Uterus (tissue), 4 donors: Measurements from ENCODE around the gene CFDP1. TPM values are rescaled to one million over a fixed set of nuclear protein-coding genes. Genes with fewer than 3 reads are reported as not detected.

Experiments used
- DNase-seq, 2 donors: peaks; one replicate each; pipeline ENCODE4 v3.0.0-alpha.2; 2019 to 2020
- H3K27ac ChIP-seq, 2 donors: fragments of 200-600 bp; sonication (generic); 1 replicate in 1 of 2; 2 replicates in 1 of 2; pipeline ENCODE4 v1.5.1; 2016 to 2018
- H3K27me3 ChIP-seq, 2 donors: fragments of 200-600 bp; sonication (generic); one replicate each; pipeline ENCODE4 v1.5.1; 2018 to 2019; ENCODE audit warnings: control low read depth in 1 of 2
- H3K36me3 ChIP-seq, 2 donors: fragments of 200-600 bp; sonication (generic); one replicate each; pipeline ENCODE4 v1.5.1; 2019; ENCODE audit warnings: control low read depth in 1 of 2
- H3K4me1 ChIP-seq, 2 donors: fragments of 200-600 bp; sonication (generic); one replicate each; pipeline ENCODE4 v1.5.1; 2018 to 2019; ENCODE audit warnings: control low read depth in 1 of 2
- H3K4me3 ChIP-seq, 2 donors: fragments of 200-600 bp; sonication (generic); 1 replicate in 1 of 2; 2 replicates in 1 of 2; pipeline ENCODE4 v1.5.1; 2018 to 2019; ENCODE audit warnings: mild to moderate bottlenecking in 1 of 2
- H3K9me3 ChIP-seq, 2 donors: fragments of 200-600 bp; sonication (generic); one replicate each; pipeline ENCODE4 v1.5.1; 2019; ENCODE audit warnings: control low read depth in 1 of 2
- CTCF ChIP-seq, 4 experiments: fragments of 200-600 bp in 2 of 4; fragments of 450-650 bp in 2 of 4; sonication (generic) in 2 of 4; IDR thresholded peaks; one replicate each; pipeline ENCODE4 v1.5.1; 2016 to 2019; ENCODE audit warnings: antibody characterized with exemption in 4 of 4, mild to moderate bottlenecking in 2 of 4, moderate library complexity in 1 of 4
- POLR2A ChIP-seq, 2 donors: fragments of 450-650 bp; IDR thresholded peaks; one replicate each; pipeline ENCODE4 v1.6.1; 2016; ENCODE audit warnings: antibody characterized with exemption in 2 of 2, mild to moderate bottlenecking in 1 of 2, moderate library complexity in 1 of 2
- intact Hi-C: fragments of 100-400 bp; cut with DNase I; formaldehyde crosslinking; loops from one replicate; pipeline ENCODE4 v1.15.1; 2023; ENCODE audit warnings: low total_unique reads
- total RNA-seq, 4 donors: library from RNA; depleted of rRNA in 3 of 4; stranded (reverse); fragments of >200 nt in 3 of 4; gene quantifications; one replicate each; pipeline versions ENCODE4 v1.1.0 to v1.2.4, GENCODE V29; 2014 to 2023
- donor health status: DM: yes; HTN: yes; CAD: no.

Gene CFDP1
- total RNA-seq, 4 donors from 2014 or later: 22.3 to 90.8 (median 73.4) TPM

GRCh38 chr16:75371171-75371570 is 62.1 kb downstream of the CFDP1 start:
- Histone ChIP-seq H3K4me3 (no peak overlapping the region), H3K27me3 (no peaks in the 10 kb centered on the region), H3K4me1 (no peaks in the 10 kb centered on the region), H3K36me3 (no peaks in the 10 kb centered on the region), H3K27ac (no peak overlapping the region), H3K9me3 (no peaks in the 10 kb centered on the region)
- DNase-seq: no peak
- intact Hi-C loops: no loop called here
- TF ChIP-seq CTCF (IDR thresholded peaks at IDR 0.05): no peak
- no peak for TF ChIP-seq POLR2A (IDR thresholded peaks at IDR 0.05)

DNA sequence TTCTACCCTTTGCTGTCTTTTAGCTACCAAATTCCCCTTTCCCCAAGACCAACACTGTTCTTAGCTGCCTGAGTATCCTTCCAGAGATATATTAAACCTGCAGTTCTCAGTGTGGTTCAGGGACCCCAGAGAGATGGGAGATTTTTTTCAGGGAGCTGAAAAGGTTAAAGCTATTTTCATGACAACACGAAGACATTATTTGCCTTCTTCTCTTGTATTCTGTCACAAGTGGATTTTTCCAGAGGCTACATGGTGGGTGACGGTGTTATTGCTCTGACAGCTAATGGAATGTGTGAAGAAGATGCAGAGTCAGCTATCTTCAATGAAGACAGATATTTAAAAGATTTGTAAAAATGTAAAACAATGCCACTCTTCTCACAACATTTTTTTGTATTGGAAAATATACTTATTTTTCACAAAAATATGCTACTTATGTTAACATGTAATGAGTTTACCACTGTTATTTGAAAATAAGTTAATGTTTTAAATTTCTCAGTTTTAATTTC is 69.0 kb downstream of the CFDP1 start:
- no peak for DNase-seq
- H3K27me3 ChIP-seq: no peaks in the 10 kb centered on the region
- intact Hi-C loops: no loop called here
- H3K36me3 ChIP-seq: no peaks in the 10 kb centered on the region
- no peak overlapping the region for H3K27ac ChIP-seq
- no peak for TF ChIP-seq CTCF (IDR thresholded peaks at IDR 0.05)
- no peak for TF ChIP-seq POLR2A (IDR thresholded peaks at IDR 0.05)
- H3K4me1 ChIP-seq: no peaks in the 10 kb centered on the region
- no peaks in the 10 kb centered on the region for H3K9me3 ChIP-seq
- no peak overlapping the region for H3K4me3 ChIP-seq

DNA sequence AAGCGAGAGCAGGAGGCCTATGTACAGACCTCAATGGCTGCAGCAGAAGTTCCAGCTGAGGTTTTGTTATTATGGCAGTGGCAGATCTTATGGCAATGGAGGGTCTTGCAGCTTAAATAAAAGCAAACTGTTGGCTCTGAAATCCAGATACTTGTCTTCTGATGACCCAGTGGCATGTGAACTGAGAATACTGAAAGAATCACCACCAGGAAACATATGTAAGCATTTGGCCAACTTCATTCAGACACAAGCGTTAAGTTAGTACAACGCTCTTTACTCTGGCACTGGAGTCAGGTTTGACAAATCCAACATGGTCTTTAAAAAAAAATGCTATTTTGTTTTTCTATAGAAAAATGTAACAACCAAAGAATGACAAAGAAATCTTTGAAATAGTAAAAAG is 70.5 kb downstream of the CFDP1 start:
- no peak for DNase-seq
- Histone ChIP-seq H3K36me3 (no peaks in the 10 kb centered on the region), H3K9me3 (no peaks in the 10 kb centered on the region), H3K4me1 (no peaks in the 10 kb centered on the region), H3K4me3 (no peak overlapping the region), H3K27me3 (no peaks in the 10 kb centered on the region), H3K27ac (no peak overlapping the region)
- no peak for TF ChIP-seq CTCF (IDR thresholded peaks at IDR 0.05)
- no peak for TF ChIP-seq POLR2A (IDR thresholded peaks at IDR 0.05)
- intact Hi-C loops: no loop called here

DNA sequence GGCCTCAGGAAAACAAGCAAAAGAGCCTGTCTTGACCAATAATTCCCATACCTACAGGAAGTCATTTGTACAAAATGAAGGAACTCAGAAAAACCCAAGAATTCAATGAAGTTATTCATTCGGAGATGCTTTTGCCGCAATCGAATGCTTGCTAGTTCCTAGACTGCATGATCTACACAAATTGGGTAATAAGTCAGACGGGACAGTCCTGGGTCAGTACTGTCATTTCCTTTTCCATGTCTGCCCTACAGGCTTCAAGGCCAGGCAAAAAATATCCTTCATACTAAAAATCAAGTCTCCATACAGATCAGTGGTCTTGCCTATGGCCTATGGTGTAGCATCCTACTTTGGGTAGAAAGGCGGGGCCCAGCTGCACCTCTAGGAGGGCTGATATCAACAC is 71.4 kb downstream of the CFDP1 start:
- DNase-seq: no peak
- Histone ChIP-seq H3K9me3 (no peaks in the 10 kb centered on the region), H3K27me3 (no peaks in the 10 kb centered on the region), H3K4me3 (no peak overlapping the region), H3K27ac (no peak overlapping the region), H3K4me1 (no peaks in the 10 kb centered on the region), H3K36me3 (no peaks in the 10 kb centered on the region)
- no peak for TF ChIP-seq POLR2A (IDR thresholded peaks at IDR 0.05)
- no peak for TF ChIP-seq CTCF (IDR thresholded peaks at IDR 0.05)
- intact Hi-C loops: no loop called here

DNA sequence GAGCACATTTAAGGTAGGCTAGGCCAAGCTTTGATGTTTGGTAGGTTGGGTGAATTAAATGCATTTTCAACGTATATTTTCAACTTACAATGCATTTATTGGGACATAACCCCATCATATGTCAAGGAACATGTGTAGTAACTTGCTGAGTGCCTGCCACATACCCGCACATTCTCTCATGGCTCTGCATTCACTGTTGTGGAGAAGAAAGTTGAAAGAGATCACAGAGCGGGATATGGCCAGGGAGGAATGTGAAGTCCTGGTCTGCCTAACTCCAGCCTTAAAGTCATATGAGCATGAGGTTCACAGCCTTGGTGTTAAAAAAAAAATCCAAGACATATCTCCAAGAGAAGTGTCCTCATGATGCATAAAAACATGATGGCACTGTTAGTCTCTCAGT is 79.1 kb downstream of the CFDP1 start:
- no peaks in the 10 kb centered on the region for H3K27me3 ChIP-seq
- TF ChIP-seq POLR2A (IDR thresholded peaks at IDR 0.05): no peak
- no peaks in the 10 kb centered on the region for H3K4me1 ChIP-seq
- no peak overlapping the region for H3K27ac ChIP-seq
- no peak for DNase-seq
- intact Hi-C loops: no loop called here
- H3K4me3 ChIP-seq: no peak overlapping the region
- no peaks in the 10 kb centered on the region for H3K9me3 ChIP-seq
- H3K36me3 ChIP-seq: no peaks in the 10 kb centered on the region

DNA sequence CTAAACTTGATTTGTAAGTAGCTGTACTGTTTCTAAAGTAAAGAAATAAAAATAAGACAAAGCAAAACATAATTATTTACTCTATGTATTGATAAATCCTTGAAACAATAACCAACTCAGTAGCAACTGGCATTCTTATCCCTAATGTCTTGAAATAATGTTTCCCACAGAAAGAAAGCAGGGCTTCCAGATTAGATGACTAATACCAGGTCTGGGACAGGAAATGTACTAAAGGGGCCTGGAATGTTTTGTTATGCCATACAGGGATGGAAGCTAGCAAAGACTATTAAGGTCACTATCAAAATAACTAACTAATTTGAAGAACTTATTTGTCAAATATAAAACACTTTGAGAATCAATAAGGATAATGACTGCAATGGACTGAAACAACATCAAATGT is 82.1 kb downstream of the CFDP1 start:
- Histone ChIP-seq H3K27me3 (no peaks in the 10 kb centered on the region), H3K9me3 (no peaks in the 10 kb centered on the region), H3K4me1 (no peaks in the 10 kb centered on the region), H3K36me3 (no peaks in the 10 kb centered on the region), H3K27ac (no peak overlapping the region), H3K4me3 (no peak overlapping the region)
- intact Hi-C loops: no loop called here
- DNase-seq: no peak
- TF ChIP-seq POLR2A (IDR thresholded peaks at IDR 0.05) (no peak), CTCF (IDR thresholded peaks at IDR 0.05) (no peak)
